Measurements from ENCODE around the gene GABARAPL2.

Gene GABARAPL2

GRCh38 chr16:75593825-75594820 is 27.9 kb downstream of the GABARAPL2 start:
- H3K27me3 ChIP-seq (ENCODE audit: low read depth, low read length) = no peaks in the 10 kb centered on the region
- H3K9me3 ChIP-seq (ENCODE audit: insufficient read depth, low read length) = no peaks in the 10 kb centered on the region
- H2AFZ ChIP-seq (ENCODE audit: low read depth, low read length) = no peak overlapping the region
- TF ChIP-seq EZH2phosphoT487 (IDR thresholded peaks at IDR 0.05; ENCODE audit: low read depth) (no peak), CTCF (IDR thresholded peaks at IDR 0.05; ENCODE audit: low read depth, low read length) (no peak)
- no peaks in the 10 kb centered on the region for H3K79me2 ChIP-seq (ENCODE audit: low read length)
- no peak overlapping the region for H3K27ac ChIP-seq (ENCODE audit: low read length)
- no peak overlapping the region for H3K4me3 ChIP-seq (ENCODE audit: low read length)
- peaks cover 13% of the 10 kb centered on the region for H3K36me3 ChIP-seq (replicated peaks; ENCODE audit: low read depth, low read length)
- H3K4me1 ChIP-seq (ENCODE audit: low read length) = no peaks in the 10 kb centered on the region
- no peak overlapping the region for H3K9ac ChIP-seq (ENCODE audit: low read length)
- H3K4me2 ChIP-seq (ENCODE audit: low read length) = no peak overlapping the region
- no peaks in the 10 kb centered on the region for H4K20me1 ChIP-seq (ENCODE audit: insufficient read depth, low read length)

GRCh38 chr16:75599452-75600277 is 33.5 kb downstream of the GABARAPL2 start:
- H3K4me1 ChIP-seq (ENCODE audit: low read length) = no peaks in the 10 kb centered on the region
- H3K9ac ChIP-seq (ENCODE audit: low read length) = no peak overlapping the region
- peaks cover 58% of the 10 kb centered on the region for H3K36me3 ChIP-seq (replicated peaks; ENCODE audit: low read depth, low read length)
- no peaks in the 10 kb centered on the region for H3K27me3 ChIP-seq (ENCODE audit: low read depth, low read length)
- H3K4me2 ChIP-seq (ENCODE audit: low read length) = no peak overlapping the region
- H2AFZ ChIP-seq (ENCODE audit: low read depth, low read length) = no peak overlapping the region
- H4K20me1 ChIP-seq (ENCODE audit: insufficient read depth, low read length) = no peaks in the 10 kb centered on the region
- no peak overlapping the region for H3K27ac ChIP-seq (ENCODE audit: low read length)
- H3K9me3 ChIP-seq (ENCODE audit: insufficient read depth, low read length) = peaks cover 7% of the 10 kb centered on the region; the same call in 1 of the 2 replicates
- no peaks in the 10 kb centered on the region for H3K79me2 ChIP-seq (ENCODE audit: low read length)
- H3K4me3 ChIP-seq (ENCODE audit: low read length) = no peak overlapping the region
- no peak for TF ChIP-seq CTCF (IDR thresholded peaks at IDR 0.05; ENCODE audit: low read depth, low read length)
- no peak for TF ChIP-seq EZH2phosphoT487 (IDR thresholded peaks at IDR 0.05; ENCODE audit: low read depth)

GRCh38 chr16:75603241-75603640 is 37.1 kb downstream of the GABARAPL2 start:
- Histone ChIP-seq H3K4me1 (ENCODE audit: low read length) (peaks cover 4% of the 10 kb centered on the region; the same call in 1 of the 2 replicates), H3K27ac (ENCODE audit: low read length) (no peak overlapping the region), H3K4me2 (ENCODE audit: low read length) (no peak overlapping the region), H3K36me3 (replicated peaks; ENCODE audit: low read depth, low read length) (peaks cover 60% of the 10 kb centered on the region), H3K4me3 (ENCODE audit: low read length) (no peak overlapping the region), H3K9ac (ENCODE audit: low read length) (no peak overlapping the region), H3K9me3 (ENCODE audit: insufficient read depth, low read length) (peaks cover 7% of the 10 kb centered on the region; the same call in 1 of the 2 replicates), H4K20me1 (ENCODE audit: insufficient read depth, low read length) (no peaks in the 10 kb centered on the region), H3K79me2 (ENCODE audit: low read length) (no peaks in the 10 kb centered on the region), H3K27me3 (ENCODE audit: low read depth, low read length) (no peaks in the 10 kb centered on the region), H2AFZ (ENCODE audit: low read depth, low read length) (no peak overlapping the region)
- TF ChIP-seq EZH2phosphoT487 (IDR thresholded peaks at IDR 0.05; ENCODE audit: low read depth) = no peak
- TF ChIP-seq CTCF (IDR thresholded peaks at IDR 0.05; ENCODE audit: low read depth, low read length) = no peak

GRCh38 chr16:75606507-75606906 is 40.3 kb downstream of the GABARAPL2 start:
- Histone ChIP-seq H3K36me3 (replicated peaks; ENCODE audit: low read depth, low read length) (peaks cover 49% of the 10 kb centered on the region), H3K4me1 (ENCODE audit: low read length) (peaks cover 4% of the 10 kb centered on the region; the same call in 1 of the 2 replicates), H3K27me3 (ENCODE audit: low read depth, low read length) (no peaks in the 10 kb centered on the region), H2AFZ (ENCODE audit: low read depth, low read length) (no peak overlapping the region), H3K4me2 (ENCODE audit: low read length) (no peak overlapping the region), H4K20me1 (ENCODE audit: insufficient read depth, low read length) (no peaks in the 10 kb centered on the region), H3K4me3 (ENCODE audit: low read length) (no peak overlapping the region), H3K79me2 (ENCODE audit: low read length) (no peaks in the 10 kb centered on the region), H3K27ac (ENCODE audit: low read length) (no peak overlapping the region), H3K9ac (ENCODE audit: low read length) (no peak overlapping the region), H3K9me3 (ENCODE audit: insufficient read depth, low read length) (peaks cover 7% of the 10 kb centered on the region; the same call in 1 of the 2 replicates)
- TF ChIP-seq EZH2phosphoT487 (IDR thresholded peaks at IDR 0.05; ENCODE audit: low read depth) (no peak), CTCF (IDR thresholded peaks at IDR 0.05; ENCODE audit: low read depth, low read length) (no peak)
